Bronchial smooth muscle cell (primary cell): ENCODE measurements around the gene LUZP2. TPM values are rescaled to one million over a fixed set of nuclear protein-coding genes. Genes with fewer than 3 reads are reported as not detected.

Experiments used
- total RNA-seq: library from RNA; depleted of rRNA; stranded (reverse); fragments of >200 nt; gene quantifications from 2 replicates; pipeline ENCODE4 v1.2.1, GENCODE V29; 2014

LUZP2 gene
- total RNA-seq, result 0.32 TPM in 1 of 2 replicates, not detected in the other

GRCh38 chr11:24496736-24497725, at the start of gene LUZP2:
Gene LUZP2, plus strand, starts transcription at chr11:24497053.

